GM19328 (cell line): Measurements from ENCODE around the gene PWP2.
"Not testable (repeated sequence)": the region's sequence is repeated elsewhere in the genome, so short reads cannot be mapped to it uniquely, and the experiment has no call there.

ENCODE experiments used
- ATAC-seq: cut with Tn5 transposase; IDR thresholded peaks from one replicate; pipeline ENCODE4 v1.9.1; 2021; ENCODE audit warnings: mild to moderate bottlenecking, moderate library complexity; ENCODE audit not compliant: unreplicated experiment

Gene PWP2

DNA sequence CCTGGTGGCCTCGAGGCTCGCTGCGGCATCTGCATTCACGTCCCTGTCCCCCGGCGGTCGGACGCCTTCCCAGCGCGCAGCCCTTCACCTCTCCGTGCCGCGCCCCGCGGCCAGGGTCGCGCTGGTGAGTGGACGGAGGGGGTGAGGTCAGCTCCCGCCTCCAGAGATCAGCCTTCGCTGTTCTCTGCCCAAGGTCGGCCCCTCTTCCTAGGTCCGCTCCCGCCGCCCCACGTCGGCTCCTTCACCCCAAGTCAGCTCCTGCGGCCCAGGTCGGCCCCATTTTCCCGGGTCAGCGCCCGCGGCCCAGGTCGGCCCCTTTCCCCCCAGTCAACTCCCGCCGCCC is 26.5 kb downstream of the PWP2 start:
- not testable (repeated sequence) for ATAC-seq

DNA sequence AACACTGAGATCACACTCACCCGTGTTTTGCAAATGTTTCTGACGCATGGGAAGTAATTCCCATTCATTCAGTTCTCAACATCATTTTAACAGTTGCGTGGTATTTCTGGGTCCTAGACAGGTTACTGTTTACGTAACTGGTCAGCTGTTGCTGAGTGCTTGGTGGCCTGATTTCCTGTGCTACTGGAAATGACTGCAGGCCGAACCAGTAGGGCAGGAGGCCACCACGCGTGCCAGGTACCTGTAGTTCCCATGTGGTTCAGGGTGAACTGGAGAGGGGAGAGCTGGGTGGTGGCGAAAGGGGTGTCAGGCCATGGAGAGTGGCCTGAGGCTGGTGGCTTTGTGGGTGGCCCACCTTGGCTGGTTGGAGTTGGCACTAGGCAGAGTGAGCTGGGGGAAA is 27.5 kb downstream of the PWP2 start:
- ATAC-seq: not testable (repeated sequence)

DNA sequence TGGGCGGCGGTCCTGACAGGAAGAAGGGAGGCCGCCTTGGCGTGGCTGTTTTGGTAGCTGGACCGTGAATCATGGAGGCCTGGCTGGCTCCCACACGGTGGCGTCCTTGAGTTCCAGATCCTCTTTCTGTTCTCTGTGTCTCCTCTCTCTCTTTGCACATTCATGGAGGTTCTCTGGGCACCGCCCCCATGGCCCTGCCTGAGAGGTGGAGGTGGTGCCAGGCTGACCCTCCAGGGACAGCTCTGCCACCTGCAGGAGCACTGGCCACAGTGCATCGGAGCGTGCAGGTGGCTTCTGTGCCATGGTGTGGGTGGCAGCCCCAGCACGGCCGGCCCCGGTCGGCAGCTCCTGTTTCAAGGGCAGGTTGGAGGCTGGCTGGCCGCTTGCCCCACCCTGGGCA is 30.8 kb downstream of the PWP2 start:
- not testable (repeated sequence) for ATAC-seq

DNA sequence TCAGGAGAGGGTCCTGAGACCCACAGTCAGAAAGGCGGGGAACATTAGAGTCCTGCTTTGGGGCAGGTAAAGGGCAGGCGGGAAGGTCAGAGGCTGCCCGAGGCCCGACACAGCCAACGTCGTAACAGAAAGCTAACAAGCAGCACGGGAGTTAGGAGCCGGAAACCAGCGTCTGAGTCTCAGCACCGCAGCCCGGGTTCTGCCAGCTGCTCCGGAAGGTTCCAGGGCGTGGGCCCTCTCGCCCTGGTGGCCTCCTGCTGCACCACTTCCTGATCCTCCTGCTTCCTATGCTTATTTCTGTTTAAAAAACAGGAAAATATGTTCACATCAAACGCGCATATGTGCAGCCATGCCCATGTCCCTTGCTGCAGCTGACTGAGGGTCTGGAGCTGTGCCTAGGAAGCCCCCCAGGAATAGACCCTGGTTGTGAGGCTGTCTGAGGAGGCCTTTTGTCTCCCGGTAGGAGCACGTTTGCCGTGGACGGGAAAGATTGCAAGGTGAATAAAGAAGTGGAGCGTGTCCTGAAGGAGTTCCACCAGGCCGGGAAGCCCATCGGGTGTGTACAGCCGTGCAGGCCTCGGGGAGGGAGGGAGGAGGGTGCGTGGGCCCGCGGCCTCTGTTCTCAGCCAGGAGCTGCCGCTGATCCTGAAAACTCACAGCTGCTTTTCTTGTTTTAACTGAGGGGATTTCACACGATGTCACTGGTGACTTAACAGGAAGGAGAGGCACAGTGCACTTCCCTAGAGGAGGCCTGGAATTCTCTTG is 32.8 kb downstream of the PWP2 start:
- ATAC-seq: not testable (repeated sequence)

GRCh38 chr21:44140552-44140932 is 33.3 kb downstream of the PWP2 start:
- ATAC-seq: not testable (repeated sequence)

DNA sequence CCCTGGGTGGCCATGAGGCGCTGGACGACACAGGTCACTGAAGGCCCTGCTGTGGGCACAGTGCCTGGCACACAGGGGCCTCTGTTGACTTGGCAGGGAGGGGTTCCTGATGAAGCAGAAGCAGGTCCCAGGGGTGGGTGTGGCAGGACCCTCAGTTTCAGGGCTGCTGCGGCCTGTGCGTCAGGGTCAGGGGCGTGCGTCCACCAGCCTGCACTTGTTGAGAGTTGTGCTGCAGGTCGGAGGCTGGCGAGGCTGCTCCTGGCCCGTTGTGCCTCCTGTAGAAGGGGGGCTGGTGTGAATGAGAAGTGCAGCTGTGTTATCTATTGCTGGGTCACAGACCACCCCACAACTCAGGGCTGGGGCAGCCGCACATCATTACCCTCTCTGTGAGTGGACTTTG is 35.3 kb downstream of the PWP2 start:
- ATAC-seq: not testable (repeated sequence)

DNA sequence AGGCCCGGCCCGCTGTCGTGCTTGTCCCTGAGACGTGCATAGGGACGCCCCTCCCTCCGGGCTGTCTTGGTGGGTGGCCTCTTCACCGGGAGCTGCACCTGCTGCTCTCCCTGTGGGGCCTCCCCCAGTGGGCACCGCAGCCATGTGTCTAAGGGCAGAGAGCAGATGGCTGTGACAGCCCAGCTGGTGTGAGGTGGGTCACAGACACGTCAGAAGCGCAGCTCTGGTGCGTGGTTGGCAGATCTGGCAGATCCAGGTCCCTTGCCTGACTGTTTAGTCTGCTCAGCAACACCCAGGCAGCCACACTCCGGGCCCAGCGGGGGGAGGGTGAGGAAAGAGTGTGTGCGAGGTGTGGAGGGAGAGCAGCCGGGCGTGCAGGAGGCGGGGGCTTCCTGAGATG is 36.2 kb downstream of the PWP2 start:
- ATAC-seq: not testable (repeated sequence)

DNA sequence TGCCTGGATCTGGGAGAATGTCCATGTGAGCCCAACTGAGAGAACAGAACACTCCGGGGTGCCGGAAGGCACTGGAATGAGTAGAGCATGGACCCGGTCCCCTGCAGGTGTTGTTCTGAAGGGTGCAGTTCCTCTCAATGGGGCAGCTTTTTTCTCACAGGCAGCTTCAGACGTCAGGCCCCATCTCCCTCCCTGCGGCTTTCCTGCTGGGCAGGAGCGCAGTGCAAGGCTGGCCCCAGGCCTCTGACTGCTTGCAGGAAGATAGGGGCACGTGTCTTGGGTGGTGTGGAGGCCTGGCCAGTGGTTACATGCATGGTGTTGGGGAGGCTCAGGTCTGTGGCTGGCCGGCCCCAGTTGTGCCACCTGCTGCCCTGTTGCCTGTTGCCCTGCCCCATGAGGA is 36.8 kb downstream of the PWP2 start:
- not testable (repeated sequence) for ATAC-seq

DNA sequence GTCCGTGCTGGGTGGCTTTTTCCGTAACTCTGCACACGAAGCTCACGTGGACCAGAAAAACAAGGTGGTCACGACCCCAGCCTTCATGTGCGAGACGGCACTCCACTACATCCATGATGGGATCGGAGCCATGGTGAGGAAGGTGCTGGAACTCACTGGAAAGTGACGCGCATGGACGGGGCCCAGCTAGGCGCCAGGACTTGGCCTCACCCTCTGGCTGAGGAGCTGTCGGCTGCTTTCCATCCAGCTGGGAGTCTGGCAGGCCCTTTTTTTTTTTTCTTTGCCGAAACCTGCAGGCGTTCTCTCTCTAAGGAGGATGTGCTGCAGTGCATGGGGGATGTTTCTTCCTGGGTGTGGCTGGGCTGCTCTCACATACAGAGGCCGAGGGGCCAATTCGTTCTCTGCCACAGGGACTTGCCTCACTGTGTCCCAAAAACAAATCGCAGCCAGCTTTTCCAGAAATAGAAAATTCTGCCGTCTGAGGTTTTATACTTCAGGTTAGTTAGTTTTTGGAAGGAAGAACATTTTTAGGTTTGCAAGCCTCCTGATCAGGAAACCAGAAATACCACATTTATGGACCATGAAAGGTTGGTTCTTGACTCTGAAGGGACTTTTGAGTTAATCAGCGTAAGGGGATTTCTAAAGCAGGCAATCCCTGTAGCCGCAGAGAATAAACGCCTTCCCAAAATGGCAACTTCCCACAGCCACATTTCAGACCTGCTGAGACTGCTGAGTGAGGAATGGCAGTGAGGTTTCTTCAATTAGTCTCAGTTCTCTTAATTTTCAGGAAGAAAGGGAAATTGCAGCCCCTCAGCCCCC is 37.8 kb downstream of the PWP2 start:
- not testable (repeated sequence) for ATAC-seq

DNA sequence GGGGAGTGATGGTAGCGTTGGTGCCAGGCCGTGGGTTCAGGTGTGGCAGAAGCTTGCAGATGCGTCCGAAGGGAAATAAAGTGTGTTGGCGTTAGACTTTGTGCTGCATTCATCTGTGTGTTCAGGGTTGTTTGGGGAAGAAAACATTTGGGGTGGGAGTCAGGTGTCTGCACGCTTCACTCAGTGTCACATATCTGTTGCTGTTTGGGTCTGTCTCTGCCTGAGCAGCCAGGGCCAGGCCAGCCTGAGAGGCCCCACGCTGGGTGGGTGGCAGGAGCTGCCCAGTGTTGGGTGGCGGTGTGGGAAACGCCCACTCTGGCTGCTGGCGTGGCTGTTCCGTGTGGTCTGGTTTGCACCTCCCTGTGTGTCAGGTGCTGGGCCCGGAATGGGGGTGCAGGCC is 38.4 kb downstream of the PWP2 start:
- not testable (repeated sequence) for ATAC-seq

- ATAC-seq: not testable (repeated sequence)
Measured at GRCh38 chr21:44147108-44147507, 39.9 kb downstream of the PWP2 start.

- ATAC-seq: not testable (repeated sequence)
Measured at GRCh38 chr21:44150255-44150654, 43.1 kb downstream of the PWP2 start.

GRCh38 chr21:44153214-44153888 is 46.2 kb downstream of the PWP2 start:
- not testable (repeated sequence) for ATAC-seq

DNA sequence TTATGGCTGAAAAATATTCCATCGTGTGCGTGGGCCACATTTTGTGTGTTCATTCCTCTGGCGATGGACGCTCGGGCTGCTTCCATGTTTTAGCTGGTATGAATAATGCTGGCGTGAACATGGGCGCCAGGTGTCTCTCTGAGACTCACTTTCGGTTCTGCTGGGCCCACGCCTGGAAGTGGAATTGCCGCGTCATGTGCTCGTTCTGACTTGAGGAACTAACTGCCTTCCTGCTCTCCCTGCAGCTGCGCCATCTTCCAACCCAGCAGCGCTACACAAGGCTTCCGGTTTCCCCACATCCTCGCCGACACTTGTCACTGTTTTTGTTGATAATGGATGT is 46.7 kb downstream of the PWP2 start:
- not testable (repeated sequence) for ATAC-seq

DNA sequence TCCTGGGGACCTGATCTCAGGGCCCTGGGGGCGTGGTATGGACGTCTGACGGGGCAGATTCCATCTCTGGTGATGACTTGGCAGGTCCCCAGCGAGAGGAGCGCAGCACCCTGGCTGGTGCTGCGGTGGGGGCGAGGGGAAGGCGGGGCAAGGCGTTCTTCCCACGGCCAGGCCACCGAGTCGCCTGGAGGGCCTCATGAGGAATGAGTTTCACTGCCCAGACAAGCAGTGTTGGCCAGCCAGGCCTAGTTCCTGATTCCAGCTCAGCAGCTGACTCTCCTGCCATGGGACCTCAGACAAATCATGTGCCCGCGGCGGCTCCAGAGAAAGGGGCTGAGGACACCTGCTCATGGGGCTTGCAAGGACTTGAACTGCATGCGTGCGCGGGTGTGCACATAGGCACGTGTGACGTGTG is 47.6 kb downstream of the PWP2 start:
- ATAC-seq: not testable (repeated sequence)

- ATAC-seq: not testable (repeated sequence)
Measured at GRCh38 chr21:44155231-44155993, 48.2 kb downstream of the PWP2 start.

DNA sequence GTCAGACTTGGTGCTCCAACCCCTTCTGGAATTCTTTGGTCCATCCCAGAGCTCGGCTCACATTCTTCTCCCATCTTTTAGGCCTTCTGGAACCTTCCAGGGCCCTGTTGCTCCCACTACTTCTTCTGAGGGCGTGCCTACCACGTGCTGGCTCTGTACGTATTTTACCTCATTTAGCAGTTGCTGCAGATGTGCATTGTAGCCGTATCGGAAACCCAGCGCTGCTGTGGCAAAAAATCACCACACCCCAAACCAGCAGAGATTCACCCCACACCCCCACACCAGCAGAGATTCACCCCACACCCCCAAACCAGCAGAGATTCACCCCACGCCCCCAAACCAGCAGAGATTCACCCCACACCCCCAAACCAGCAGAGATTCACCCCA is 48.8 kb downstream of the PWP2 start:
- ATAC-seq: not testable (repeated sequence)

DNA sequence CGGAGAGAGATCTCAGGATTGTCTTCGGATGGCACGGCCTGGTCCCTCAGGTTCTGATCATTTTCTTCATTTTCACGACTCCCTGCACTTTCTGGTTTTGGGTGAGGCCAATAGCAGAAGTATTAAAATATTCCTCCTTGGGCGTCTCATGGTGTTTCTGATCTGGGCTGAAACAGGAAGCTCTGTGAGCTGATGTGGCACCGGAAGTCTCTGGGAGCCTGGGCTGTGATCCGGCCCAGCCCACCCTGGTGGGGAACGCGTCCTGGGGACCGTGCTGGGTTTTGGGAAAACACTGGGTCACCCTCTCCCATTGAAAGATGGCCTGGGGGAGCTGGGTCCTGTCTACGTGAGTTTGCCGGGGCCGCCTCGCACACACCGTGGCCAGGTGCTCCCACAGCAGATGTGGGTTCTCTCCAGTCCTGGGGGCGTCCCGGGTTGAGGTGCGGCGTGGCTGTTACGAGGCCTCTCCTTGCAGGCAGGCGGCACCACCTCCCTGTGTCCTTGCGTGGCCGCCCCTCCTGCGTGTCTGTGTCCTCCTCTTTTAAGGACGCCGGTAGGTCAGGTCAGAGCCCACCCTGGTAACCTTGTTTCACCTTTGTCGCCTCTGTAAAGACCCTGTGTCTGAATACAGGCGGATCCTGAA is 50.4 kb downstream of the PWP2 start:
- not testable (repeated sequence) for ATAC-seq

DNA sequence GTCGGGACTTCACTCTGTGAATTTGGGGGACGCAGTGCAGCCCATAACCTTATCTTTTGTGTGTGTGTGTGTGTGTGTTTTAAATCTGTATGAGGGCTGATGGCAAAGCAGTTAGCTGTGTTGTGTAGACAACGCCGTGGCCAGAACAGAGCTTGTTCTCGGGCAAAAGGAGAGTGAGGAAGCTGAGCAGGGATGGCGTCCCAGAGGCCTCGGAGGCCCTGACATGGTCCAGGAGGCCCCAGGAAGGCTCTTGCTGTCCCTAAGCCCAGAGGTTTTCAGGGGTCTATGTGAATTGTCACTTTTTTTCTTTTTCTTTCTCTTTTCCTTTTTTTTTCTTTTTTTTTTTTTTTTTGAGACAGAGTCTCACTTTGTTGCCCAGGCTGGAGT is 50.9 kb downstream of the PWP2 start:
- ATAC-seq: not testable (repeated sequence)
